ENCODE data around the gene SMARCD2.

SMARCD2 gene

DNA sequence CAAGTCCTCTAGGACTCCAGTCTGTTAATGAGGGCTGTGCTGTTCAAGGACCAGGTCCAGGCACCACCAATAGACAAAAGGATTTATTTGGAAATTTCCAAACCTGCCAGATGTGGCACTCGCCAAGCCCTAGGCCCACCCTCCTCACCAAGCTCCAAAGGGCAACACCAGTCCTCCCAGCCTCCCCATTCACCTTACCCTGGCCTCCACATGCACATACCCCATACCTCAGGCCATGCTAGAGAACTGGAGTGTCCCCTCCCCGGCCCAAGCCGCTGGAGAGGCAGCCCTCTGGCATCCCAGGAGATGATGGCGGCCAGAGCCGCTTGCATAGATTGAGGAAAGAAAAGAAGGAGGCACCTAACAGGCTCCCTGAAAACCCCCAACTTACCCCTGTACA, 10.5 kb downstream of the SMARCD2 start:
- no peak for DNase-seq (ENCODE audit: low read depth)

GRCh38 chr17:63831505-63831904, 11.0 kb downstream of the SMARCD2 start:
- no peak for DNase-seq (ENCODE audit: low read depth)

DNA sequence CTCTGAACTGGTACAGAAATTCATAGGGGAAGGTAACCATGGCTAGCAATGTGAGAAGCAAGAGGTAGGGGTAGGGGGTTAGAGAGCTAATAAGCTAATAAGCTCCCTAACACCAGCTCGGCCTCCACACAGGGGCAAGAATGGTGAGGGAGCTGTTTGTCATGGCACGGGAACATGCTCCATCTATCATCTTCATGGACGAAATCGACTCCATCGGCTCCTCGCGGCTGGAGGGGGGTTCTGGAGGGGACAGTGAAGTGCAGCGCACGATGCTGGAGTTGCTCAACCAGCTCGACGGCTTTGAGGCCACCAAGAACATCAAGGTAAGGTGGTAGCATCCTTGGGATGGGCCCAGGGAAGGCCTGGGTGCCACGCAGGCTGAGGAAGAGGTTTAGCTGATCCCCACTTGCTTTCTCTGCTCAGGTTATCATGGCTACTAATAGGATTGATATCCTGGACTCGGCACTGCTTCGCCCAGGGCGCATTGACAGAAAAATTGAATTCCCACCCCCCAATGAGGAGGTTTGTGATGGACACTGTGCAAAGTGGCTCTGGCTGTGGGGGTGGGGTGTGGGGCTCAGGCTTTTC, 11.5 kb downstream of the SMARCD2 start:
- DNase-seq (ENCODE audit: low read depth) = no peak

GRCh38 chr17:63830278-63830677, 12.2 kb downstream of the SMARCD2 start:
- no peak for DNase-seq (ENCODE audit: low read depth)

- no peak for DNase-seq (ENCODE audit: low read depth)
Observed at GRCh38 chr17:63828936-63829335, 13.5 kb downstream of the SMARCD2 start.

DNA sequence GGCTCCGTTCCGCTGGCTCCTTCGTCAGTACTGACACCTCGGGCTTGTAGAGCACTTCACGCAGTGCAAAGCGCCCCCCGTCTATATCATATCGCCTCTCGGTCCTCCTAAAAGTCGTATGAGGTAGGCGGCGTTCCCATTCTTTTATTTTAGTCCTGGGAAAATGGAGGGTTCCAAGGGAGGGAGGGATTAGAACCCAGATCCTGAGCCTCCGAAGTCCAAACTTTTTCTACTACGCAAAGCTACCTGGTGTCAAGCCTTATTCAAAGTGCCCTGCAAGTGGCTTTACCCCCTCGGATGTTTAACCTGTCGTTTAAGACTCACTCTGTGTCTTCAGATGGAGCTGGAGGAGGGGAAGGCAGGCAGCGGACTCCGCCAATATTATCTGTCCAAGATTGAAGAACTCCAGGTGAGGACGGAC, 14.7 kb downstream of the SMARCD2 start:
- no peak for DNase-seq (ENCODE audit: low read depth)

DNA sequence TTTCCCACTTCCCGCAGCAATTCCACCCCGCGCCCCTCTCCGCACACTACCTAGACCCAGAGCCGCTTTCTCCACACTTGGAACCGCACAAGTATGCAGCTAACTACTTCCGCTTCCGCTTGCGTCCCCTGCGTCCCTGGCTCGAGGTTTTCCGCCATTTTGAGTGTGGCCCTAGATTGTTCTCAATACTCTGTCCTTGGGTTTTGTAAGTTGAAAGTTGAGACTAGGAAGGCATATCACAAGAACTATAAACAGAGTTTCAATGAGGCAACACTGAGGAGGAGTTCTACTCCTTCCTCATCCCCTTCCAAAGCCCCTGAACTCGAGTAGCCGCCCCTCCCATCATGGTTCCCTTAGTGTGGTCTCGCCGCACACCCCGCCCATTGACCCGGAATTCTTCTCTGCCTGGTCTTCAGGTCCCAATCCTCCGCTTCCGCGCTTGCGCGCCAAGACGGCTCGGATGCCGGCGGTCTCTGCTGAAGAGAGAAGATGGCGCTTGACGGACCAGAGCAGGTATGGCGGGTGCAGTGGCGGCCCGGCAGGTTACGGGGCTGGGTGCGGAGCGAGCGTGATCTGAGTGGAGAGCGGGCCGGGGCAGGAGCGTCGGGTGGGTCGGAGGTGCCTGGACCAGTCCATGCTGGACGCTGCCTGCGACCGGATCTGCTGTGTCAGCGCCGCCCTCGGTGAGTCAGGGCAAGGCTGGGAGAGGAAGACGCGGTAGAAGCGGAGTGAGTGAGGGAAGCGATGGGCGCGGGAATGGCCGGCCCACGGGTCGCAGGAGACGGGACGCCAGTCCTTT, 15.3 kb downstream of the SMARCD2 start, which contains the start of the genes FTSJ3 and PSMC5:
TSS of gene FTSJ3 (minus strand) at position 662 of the 799 bp plus-strand sequence. CDS start 761 bp downstream, outside the sequence.
TSS of gene PSMC5 (plus strand) at position 430 of the 799 bp plus-strand sequence. CDS start at position 490, 60 bp downstream.
- DNase-seq (ENCODE audit: low read depth) = peak; percentile 86

DNA sequence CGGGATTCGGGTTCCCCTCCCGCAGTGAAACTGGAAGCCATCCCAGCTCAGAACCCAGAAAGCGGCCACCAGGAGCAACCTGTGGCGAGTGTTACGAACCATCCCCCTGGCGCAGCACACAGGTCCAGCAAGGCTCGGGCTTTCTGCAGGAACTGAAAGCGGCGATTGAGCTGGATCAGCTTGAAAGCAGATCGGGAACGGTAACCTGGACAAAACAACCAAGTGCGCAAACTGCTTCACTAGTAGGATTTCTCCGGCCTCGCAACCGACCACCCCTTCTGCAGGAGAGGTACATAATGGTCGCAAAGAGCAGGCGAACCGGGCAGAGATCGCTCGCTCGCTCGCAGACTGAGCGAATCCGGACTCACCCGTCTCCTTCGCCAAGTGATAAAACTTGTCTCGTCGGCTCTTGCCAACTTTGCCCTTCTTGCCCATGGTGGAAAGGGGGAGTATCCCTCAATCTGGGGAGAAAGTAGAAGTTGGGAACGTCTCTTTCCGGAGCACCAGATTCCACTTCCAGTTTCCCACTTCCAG, 15.9 kb downstream of the SMARCD2 start:
- DNase-seq (ENCODE audit: low read depth) = no peak

DNA sequence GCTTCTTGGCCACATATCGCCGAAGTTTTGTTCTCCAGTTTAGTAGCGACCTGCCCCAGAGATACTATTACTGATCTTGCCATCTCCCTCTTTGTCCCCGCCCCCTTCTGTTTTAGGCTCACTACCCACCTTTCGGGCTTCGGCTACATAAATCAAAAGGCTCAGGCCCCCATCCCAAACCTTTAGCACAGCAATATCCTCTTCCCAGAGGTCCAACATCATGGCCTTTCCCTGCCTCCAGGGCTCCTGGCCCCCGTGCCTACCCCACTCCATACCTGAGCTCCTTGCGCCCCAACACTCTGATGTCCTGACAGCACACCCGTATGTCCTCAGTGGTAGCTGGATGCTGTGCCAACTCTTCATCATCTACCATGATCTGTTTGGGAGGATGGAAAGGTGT, 18.1 kb downstream of the SMARCD2 start:
- no peak for DNase-seq (ENCODE audit: low read depth)

DNA sequence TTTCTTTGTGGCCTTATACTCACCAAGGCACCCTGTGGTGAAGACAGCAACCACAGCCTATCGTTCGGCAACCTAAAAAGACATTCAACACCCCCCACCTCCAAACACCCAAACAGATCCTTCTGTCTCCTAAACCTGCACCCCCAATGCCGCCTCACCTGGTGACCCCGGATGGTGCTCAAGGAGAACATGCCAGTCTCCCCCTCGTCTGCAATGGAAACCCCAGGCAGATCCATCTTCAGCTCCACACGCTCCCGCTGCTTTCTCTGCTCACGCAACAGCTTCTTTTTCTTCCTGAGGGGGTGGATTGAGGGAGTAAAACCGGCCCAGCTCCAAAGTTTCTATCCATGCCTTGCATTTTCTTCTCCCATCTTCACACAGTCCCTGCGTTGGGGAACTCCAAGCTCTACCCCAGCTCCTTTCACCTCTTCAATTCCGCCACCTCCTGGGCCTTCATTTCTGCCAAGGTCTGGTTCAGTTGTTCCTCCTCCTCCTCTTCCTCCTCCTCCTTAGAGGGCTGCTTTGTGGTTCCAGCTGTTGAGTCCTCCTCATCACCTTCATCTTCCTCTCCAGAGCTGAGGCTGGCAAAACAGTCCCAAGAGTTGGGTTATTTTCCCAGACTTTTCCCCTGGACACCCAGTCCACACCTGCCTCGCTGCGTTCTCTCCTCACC, 18.7 kb downstream of the SMARCD2 start:
- DNase-seq (ENCODE audit: low read depth) = no peak

DNA sequence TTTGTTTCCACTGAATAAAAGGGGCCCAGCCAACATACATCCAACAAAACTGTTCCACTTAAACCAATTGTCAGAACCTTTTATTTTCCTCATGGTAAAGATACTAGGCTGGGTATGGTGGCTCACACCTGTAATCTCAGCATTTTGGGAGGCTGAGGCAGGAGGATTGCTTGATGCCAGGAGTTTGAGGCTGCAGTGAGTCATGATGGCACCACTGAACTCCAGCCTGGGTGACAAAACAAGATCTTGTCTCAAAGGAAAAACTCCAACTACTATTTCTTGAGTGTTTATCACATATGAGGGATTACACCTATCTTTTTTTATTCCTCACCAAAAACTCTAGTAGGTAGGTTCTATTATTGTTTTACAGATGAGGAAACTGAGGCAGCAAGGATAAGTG, 19.9 kb downstream of the SMARCD2 start:
- no peak for DNase-seq (ENCODE audit: low read depth)

- no peak for DNase-seq (ENCODE audit: low read depth)
Observed at GRCh38 chr17:63821804-63822203, 20.7 kb downstream of the SMARCD2 start.

GRCh38 chr17:63820963-63821561, 21.4 kb downstream of the SMARCD2 start:
- no peak for DNase-seq (ENCODE audit: low read depth)

- DNase-seq (ENCODE audit: low read depth) = no peak
Observed at GRCh38 chr17:63819585-63820537, 22.6 kb downstream of the SMARCD2 start.

GRCh38 chr17:63819131-63819530, 23.4 kb downstream of the SMARCD2 start:
- DNase-seq (ENCODE audit: low read depth) = no peak

DNA sequence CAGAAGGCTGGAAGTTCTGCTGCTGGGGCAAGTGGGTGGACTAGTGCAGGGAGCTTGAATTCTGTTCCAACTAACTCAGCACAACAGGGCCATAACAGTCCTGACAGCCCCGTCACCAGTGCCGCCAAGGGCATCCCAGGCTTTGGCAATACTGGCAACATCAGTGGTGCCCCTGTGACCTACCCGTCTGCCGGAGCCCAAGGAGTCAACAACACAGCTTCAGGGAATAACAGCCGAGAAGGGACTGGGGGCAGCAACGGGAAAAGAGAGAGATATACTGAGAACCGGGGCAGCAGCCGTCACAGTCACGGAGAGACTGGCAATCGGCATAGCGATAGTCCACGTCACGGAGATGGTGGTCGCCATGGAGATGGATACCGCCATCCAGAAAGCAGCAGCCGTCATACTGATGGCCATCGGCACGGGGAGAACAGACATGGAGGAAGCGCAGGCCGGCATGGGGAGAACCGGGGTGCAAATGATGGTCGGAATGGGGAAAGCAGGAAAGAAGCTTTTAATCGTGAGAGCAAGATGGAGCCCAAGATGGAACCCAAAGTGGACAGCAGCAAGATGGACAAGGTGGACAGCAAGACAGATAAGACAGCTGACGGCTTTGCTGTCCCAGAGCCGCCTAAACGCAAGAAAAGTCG, 24.6 kb downstream of the SMARCD2 start:
- DNase-seq (ENCODE audit: low read depth) = no peak

- DNase-seq (ENCODE audit: low read depth) = no peak
Observed at GRCh38 chr17:63816669-63817068, 25.8 kb downstream of the SMARCD2 start.

GRCh38 chr17:63816123-63816522, 26.4 kb downstream of the SMARCD2 start:
- no peak for DNase-seq (ENCODE audit: low read depth)

DNA sequence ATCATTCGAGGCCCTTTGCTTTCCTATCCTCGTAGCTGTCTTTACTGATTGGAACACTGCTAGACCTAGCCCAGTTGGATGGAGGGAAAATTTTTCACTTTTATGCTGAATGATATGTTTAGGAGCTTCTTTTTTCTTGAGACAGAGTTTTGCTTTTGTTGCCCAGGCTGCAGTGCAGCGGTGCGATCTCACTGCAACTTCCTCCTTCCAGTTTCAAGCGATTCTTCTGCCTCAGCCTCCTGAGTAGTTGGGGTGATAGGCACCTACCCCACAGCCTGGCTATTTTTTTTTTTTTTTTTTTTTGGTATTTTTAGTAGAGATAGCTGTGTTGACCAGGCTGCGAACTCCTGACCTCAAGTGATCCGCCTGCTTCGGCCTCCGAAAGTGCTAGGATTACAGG, 32.5 kb downstream of the SMARCD2 start:
- no peak for DNase-seq (ENCODE audit: low read depth)

- DNase-seq (ENCODE audit: low read depth) = no peak
Observed at GRCh38 chr17:63805591-63805990, 36.9 kb downstream of the SMARCD2 start.

GRCh38 chr17:63804328-63804727, 38.2 kb downstream of the SMARCD2 start:
- no peak for DNase-seq (ENCODE audit: low read depth)

Measured in fibroblast of the conjunctiva (primary cell).